Neuronal stem cell (in vitro differentiated cells): Measurements from ENCODE around the gene GCNA.

Experiments
- DNase-seq: peaks from one replicate; pipeline ENCODE4 v3.0.0-alpha.2; 2013; ENCODE audit warnings: low spot score
- H2AFZ ChIP-seq: one replicate; pipeline ENCODE4 v1.6.1; 2013; ENCODE audit warnings: mild to moderate bottlenecking, low read length, inconsistent platforms
- H2AK5ac ChIP-seq: 2 replicates; pipeline ENCODE4 v1.6.1; 2013; ENCODE audit warnings: low read depth, mild to moderate bottlenecking, inconsistent platforms, low read length, moderate library complexity, mixed read lengths
- H2BK120ac ChIP-seq: 2 replicates; pipeline ENCODE4 v1.6.1; 2013; ENCODE audit warnings: low read depth, mild to moderate bottlenecking, inconsistent platforms, low read length, moderate library complexity, mixed read lengths
- H2BK12ac ChIP-seq: one replicate; pipeline ENCODE4 v1.6.1; 2013; ENCODE audit warnings: low read length, inconsistent platforms
- H2BK15ac ChIP-seq: 2 replicates; pipeline ENCODE4 v1.6.1; 2013; ENCODE audit warnings: mild to moderate bottlenecking, low read length, inconsistent platforms, mixed read lengths
- H2BK5ac ChIP-seq: one replicate; pipeline ENCODE4 v1.6.1; 2013; ENCODE audit warnings: inconsistent platforms, mild to moderate bottlenecking, low read length, moderate library complexity
- H3K14ac ChIP-seq: one replicate; pipeline ENCODE4 v1.6.1; 2013; ENCODE audit warnings: low read length, inconsistent platforms
- H3K18ac ChIP-seq: 2 replicates; pipeline ENCODE4 v1.6.1; 2013; ENCODE audit warnings: low read length, inconsistent platforms
- H3K23ac ChIP-seq: 2 replicates; pipeline ENCODE4 v1.6.1; 2013; ENCODE audit warnings: low read depth, mild to moderate bottlenecking, mixed read lengths, low read length, inconsistent platforms; ENCODE audit not compliant: poor library complexity
- H3K27ac ChIP-seq: replicated peaks from 3 replicates; pipeline ENCODE4 v1.5.1; 2013; ENCODE audit warnings: low read length, inconsistent platforms
- H3K27me3 ChIP-seq, 3 experiments: 2 replicates each; pipeline ENCODE4 v1.6.1; 2013; ENCODE audit warnings: low read length in 3 of 3, mild to moderate bottlenecking in 2 of 3, inconsistent platforms in 1 of 3, low read depth in 1 of 3, mixed read lengths in 1 of 3, moderate library complexity in 1 of 3; ENCODE audit not compliant: control insufficient read depth in 3 of 3, insufficient read depth in 3 of 3
- H3K36me3 ChIP-seq, 2 donors: replicated peaks in 1 of 2; 2 replicates each; pipeline ENCODE4 v1.6.1; 2013; ENCODE audit warnings: low read length in 2 of 2; ENCODE audit not compliant: control insufficient read depth in 2 of 2, insufficient read depth in 2 of 2
- H3K4ac ChIP-seq: 2 replicates; pipeline ENCODE4 v1.6.1; 2013; ENCODE audit warnings: inconsistent platforms, mild to moderate bottlenecking, low read length, moderate library complexity
- H3K4me1 ChIP-seq, 2 donors: 1 replicate in 1 of 2; 2 replicates in 1 of 2; pipeline ENCODE4 v1.6.1; 2013; ENCODE audit warnings: low read length in 2 of 2, low read depth in 1 of 2; ENCODE audit not compliant: control insufficient read depth in 2 of 2, insufficient read depth in 1 of 2
- H3K4me2 ChIP-seq: one replicate; pipeline ENCODE4 v1.6.1; 2013; ENCODE audit warnings: mild to moderate bottlenecking, low read length, inconsistent platforms; ENCODE audit not compliant: insufficient read depth, poor library complexity, severe bottlenecking
- H3K4me3 ChIP-seq, 2 donors: 2 replicates each; pipeline ENCODE4 v1.5.1; 2013; ENCODE audit warnings: low read length in 2 of 2, mild to moderate bottlenecking in 2 of 2, inconsistent platforms in 1 of 2, moderate library complexity in 1 of 2
- H3K79me1 ChIP-seq: one replicate; pipeline ENCODE4 v1.6.1; 2013; ENCODE audit warnings: low read depth, mild to moderate bottlenecking, inconsistent platforms, low read length, moderate library complexity
- H3K9ac ChIP-seq: one replicate; pipeline ENCODE4 v1.6.1; 2013; ENCODE audit warnings: mild to moderate bottlenecking, low read depth, low read length, inconsistent platforms; ENCODE audit not compliant: poor library complexity
- H3K9me3 ChIP-seq, 2 donors: replicated peaks in 1 of 2; 2 replicates each; pipeline versions ENCODE3 to v1.6.1; 2013; ENCODE audit warnings: low read length in 2 of 2, mild to moderate bottlenecking in 2 of 2, inconsistent platforms in 1 of 2, low read depth in 1 of 2, mixed read lengths in 1 of 2, moderate library complexity in 1 of 2; ENCODE audit not compliant: control insufficient read depth in 2 of 2, insufficient read depth in 1 of 2
- H4K8ac ChIP-seq: one replicate; pipeline ENCODE4 v1.6.1; 2013; ENCODE audit warnings: low read depth, mild to moderate bottlenecking, inconsistent platforms, low read length, moderate library complexity
- H4K91ac ChIP-seq: one replicate; pipeline ENCODE4 v1.6.1; 2013; ENCODE audit warnings: low read length, low read depth, mild to moderate bottlenecking, inconsistent platforms; ENCODE audit not compliant: poor library complexity
- WGBS, 2 donors: extraction: QIAGEN DNeasy Blood & Tissue Kit; methylation state at CpG; one replicate each; pipeline ENCODE4 v1.1.7; 2013; ENCODE audit warnings: missing lambda C conversion rate in 2 of 2, mixed read lengths in 1 of 2; ENCODE audit not compliant: insufficient read length in 2 of 2, insufficient replicate concordance in 1 of 2; ENCODE audit errors: extremely low coverage in 2 of 2; 5-methylcytosine and 5-hydroxymethylcytosine counted together

GCNA gene

GRCh38 chrX:71657267-71657666 lies 79.0 kb downstream of the GCNA start:
- H3K27ac ChIP-seq = no peak overlapping the region
- no peak overlapping the region for H2BK15ac ChIP-seq
- H3K4me1 ChIP-seq = no peaks in the 10 kb centered on the region
- no peak overlapping the region for H2AK5ac ChIP-seq
- H3K18ac ChIP-seq = no peak overlapping the region
- no peak overlapping the region for H2BK5ac ChIP-seq
- no CpG with 5 or more reads among the region's 4 CpGs for WGBS, 2 donors
- peaks cover 0 to 12% (median 0%) of the 10 kb centered on the region in 3 experiments for H3K27me3 ChIP-seq
- H3K4me2 ChIP-seq = no peak overlapping the region
- no peak overlapping the region for H2AFZ ChIP-seq
- no peaks in the 10 kb centered on the region for H3K9me3 ChIP-seq
- no peak overlapping the region for H4K8ac ChIP-seq
- H3K4me3 ChIP-seq = no peak overlapping the region
- H3K23ac ChIP-seq = no peak overlapping the region
- H2BK12ac ChIP-seq = no peak overlapping the region
- no peaks in the 10 kb centered on the region for H3K79me1 ChIP-seq
- H4K91ac ChIP-seq = no peak overlapping the region
- H3K4ac ChIP-seq = no peak overlapping the region
- no peak overlapping the region for H3K9ac ChIP-seq
- H3K36me3 ChIP-seq = no peaks in the 10 kb centered on the region
- no peak for DNase-seq
- H3K14ac ChIP-seq = no peak overlapping the region
- no peak overlapping the region for H2BK120ac ChIP-seq

DNA sequence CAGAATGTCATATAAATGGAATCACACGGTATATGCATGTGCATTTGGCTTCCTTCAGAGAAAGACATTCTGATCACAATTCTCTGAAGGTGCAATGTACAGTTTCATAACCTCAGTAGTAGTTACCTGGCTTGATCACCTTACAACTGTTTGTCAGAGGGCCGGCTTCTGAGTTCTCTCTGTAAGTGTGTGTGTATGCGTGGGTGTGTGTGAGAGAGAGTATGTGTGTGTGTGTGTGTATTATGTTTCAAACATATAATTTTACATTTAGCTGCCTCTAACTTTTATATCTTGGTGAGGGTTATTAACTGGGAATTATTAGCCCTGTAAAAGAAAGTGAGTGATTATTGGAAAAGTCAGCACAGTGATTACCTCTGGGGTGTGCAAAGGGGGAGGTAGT lies 81.1 kb downstream of the GCNA start:
- Histone ChIP-seq H3K27me3 (peaks cover 0 to 13% (median 0%) of the 10 kb centered on the region in 3 experiments), H2BK120ac (no peak overlapping the region), H3K9ac (no peak overlapping the region), H3K18ac (no peak overlapping the region), H3K4me1 (no peaks in the 10 kb centered on the region), H3K79me1 (no peaks in the 10 kb centered on the region), H3K27ac (no peak overlapping the region), H3K4me3 (no peak overlapping the region), H2AFZ (no peak overlapping the region), H3K4me2 (no peak overlapping the region), H2BK5ac (no peak overlapping the region), H3K4ac (no peak overlapping the region), H2BK12ac (no peak overlapping the region), H3K14ac (no peak overlapping the region), H3K36me3 (no peaks in the 10 kb centered on the region), H4K8ac (no peak overlapping the region), H2BK15ac (no peak overlapping the region), H4K91ac (no peak overlapping the region), H2AK5ac (no peak overlapping the region), H3K9me3 (no peaks in the 10 kb centered on the region), H3K23ac (no peak overlapping the region)
- DNase-seq = no peak
- WGBS, 2 donors = no CpG with 5 or more reads among the region's 3 CpGs

- Histone ChIP-seq H3K14ac (no peak overlapping the region), H4K91ac (no peak overlapping the region), H3K36me3 (no peaks in the 10 kb centered on the region), H3K9me3 (no peaks in the 10 kb centered on the region), H3K18ac (no peak overlapping the region), H4K8ac (no peak overlapping the region), H3K23ac (no peak overlapping the region), H3K4ac (no peak overlapping the region), H3K4me2 (no peak overlapping the region), H3K4me1 (no peaks in the 10 kb centered on the region), H3K79me1 (no peaks in the 10 kb centered on the region), H3K4me3 (no peak overlapping the region), H2AFZ (no peak overlapping the region), H3K9ac (no peak overlapping the region), H2BK5ac (no peak overlapping the region), H2AK5ac (no peak overlapping the region), H2BK120ac (no peak overlapping the region), H3K27ac (no peak overlapping the region), H2BK12ac (no peak overlapping the region), H2BK15ac (no peak overlapping the region), H3K27me3 (peaks cover 0 to 13% (median 0%) of the 10 kb centered on the region in 3 experiments)
- no CpG with 5 or more reads among the region's 6 CpGs for WGBS, 2 donors
- no peak for DNase-seq
Observed at GRCh38 chrX:71659959-71660358, 81.7 kb downstream of the GCNA start.

- H3K4me2 ChIP-seq = no peak overlapping the region
- no peak overlapping the region for H2BK120ac ChIP-seq
- H2AFZ ChIP-seq = no peak overlapping the region
- no peak overlapping the region for H3K27ac ChIP-seq
- no peak for DNase-seq
- no peak overlapping the region for H2BK15ac ChIP-seq
- no peaks in the 10 kb centered on the region for H3K9me3 ChIP-seq
- H3K36me3 ChIP-seq = no peaks in the 10 kb centered on the region
- H2AK5ac ChIP-seq = no peak overlapping the region
- H4K91ac ChIP-seq = no peak overlapping the region
- no peaks in the 10 kb centered on the region for H3K4me1 ChIP-seq
- no peak overlapping the region for H3K14ac ChIP-seq
- no peak overlapping the region for H3K18ac ChIP-seq
- peaks cover 0 to 13% (median 0%) of the 10 kb centered on the region in 3 experiments for H3K27me3 ChIP-seq
- H4K8ac ChIP-seq = no peak overlapping the region
- no peak overlapping the region for H3K4ac ChIP-seq
- H2BK12ac ChIP-seq = no peak overlapping the region
- H2BK5ac ChIP-seq = no peak overlapping the region
- H3K79me1 ChIP-seq = no peaks in the 10 kb centered on the region
- no peak overlapping the region for H3K23ac ChIP-seq
- no CpG with 5 or more reads among the region's 22 CpGs for WGBS, 2 donors
- no peak overlapping the region for H3K9ac ChIP-seq
- no peak overlapping the region for H3K4me3 ChIP-seq
Observed at GRCh38 chrX:71660562-71661416, 82.6 kb downstream of the GCNA start.
